Astrocyte of the hippocampus (primary cell): ENCODE measurements around the gene DDX24.

Source experiments
- DNase-seq: peaks from one replicate; pipeline ENCODE4 v3.0.0; 2011; ENCODE audit warnings: low read depth, low spot score

Gene DDX24

DNA sequence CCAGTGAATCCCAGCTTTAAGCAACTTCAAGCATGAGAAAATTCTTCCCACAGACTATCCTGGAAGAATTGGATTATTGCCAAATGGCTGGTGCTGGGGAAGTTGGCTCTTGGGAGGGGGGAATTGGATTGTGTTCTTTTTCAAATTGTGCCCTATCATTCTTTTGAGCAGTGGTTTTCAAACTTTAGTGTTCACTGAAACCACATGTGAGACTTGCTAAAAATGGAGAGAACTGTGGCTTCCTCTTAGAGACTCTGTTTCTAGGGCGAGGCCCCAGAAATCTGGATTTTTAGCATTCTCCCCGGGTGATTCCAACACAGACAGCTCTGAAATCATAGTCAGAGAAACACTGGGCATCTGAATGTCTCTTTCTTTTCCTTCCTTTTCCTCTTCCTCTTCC, 69.2 kb downstream of the DDX24 start:
- peak; percentile 58 for DNase-seq

DNA sequence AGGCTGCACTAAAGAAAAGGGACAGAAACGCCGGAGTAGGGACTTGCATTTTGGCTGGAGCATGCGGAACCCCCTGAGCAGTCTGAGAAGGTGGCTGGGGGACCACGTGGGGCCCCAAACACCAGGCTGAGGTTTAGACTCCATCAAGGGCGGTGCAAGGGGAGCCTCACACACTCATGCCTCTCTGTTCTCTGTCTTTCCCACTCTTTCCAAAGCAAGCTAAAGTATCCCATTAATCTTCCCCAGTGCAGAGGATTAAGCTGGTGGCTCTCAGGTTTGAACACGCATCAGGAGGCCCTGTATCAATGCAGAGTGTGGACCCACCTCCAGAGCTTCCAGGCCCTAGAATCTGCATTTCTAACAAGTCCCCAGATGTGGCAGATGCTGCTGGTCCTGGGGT, 70.4 kb downstream of the DDX24 start:
- no peak for DNase-seq

DNA sequence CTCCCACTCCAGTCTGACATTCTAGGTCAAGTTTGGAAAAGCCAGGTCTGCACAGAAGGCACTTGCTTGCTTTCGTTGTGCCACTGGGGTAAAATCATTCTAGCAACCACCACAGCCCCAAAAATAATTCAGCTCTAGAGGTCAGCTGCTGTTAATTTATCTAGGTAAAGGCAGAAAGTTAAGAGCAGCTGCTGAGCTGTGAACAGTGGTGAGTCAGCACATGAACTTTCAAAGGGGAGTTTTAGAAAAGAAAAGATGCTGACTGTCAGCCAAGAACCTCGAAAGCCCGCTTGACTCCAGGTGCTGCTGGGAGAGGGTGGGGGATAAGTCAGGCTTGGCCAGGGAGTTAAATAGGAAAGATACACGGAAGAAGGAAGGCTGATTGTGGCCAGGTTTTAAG, 71.2 kb downstream of the DDX24 start:
- DNase-seq = peak; percentile 85

DNA sequence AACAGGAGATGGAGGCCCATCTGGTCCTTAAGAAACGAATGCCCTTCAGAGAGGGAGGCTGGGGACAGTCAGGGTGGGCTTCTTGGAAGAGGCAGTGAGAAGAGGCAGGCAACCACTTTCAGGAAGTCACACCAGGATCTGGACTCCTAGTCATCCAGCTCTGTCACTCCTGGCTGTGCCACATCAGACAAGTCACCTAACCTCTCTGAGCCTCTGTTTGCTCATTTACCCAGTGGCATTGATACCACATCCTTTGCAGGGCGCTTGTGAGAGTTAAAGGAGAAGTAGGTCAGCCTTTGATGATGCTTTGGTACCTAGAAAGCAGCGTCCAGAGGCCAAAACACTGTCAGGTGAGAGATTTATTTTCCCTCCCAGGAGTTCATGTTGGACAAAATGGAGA, 72.8 kb downstream of the DDX24 start:
- no peak for DNase-seq

- no peak for DNase-seq
These were observed 75.5 kb downstream of the DDX24 start for GRCh38 chr14:94005324-94006073.

DNA sequence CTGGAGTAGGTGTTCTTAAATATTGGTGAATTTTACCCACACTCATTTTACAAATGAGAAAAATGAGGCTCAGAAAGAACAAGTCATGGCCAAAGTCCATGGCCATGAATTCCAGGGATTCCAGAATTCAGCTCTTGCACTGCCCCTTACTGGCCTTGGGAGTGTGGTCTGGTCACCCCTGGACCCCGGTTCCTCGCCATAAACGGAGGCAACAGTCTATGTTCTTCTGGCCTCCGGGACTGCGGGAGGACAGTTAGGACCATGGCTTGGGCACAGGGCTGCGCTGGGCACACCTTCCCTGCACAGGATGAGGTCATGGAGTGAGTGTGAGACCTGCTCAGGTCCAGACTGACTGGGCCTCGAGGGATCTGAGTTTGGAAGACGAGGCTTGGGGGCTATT, 77.0 kb downstream of the DDX24 start:
- no peak for DNase-seq

DNA sequence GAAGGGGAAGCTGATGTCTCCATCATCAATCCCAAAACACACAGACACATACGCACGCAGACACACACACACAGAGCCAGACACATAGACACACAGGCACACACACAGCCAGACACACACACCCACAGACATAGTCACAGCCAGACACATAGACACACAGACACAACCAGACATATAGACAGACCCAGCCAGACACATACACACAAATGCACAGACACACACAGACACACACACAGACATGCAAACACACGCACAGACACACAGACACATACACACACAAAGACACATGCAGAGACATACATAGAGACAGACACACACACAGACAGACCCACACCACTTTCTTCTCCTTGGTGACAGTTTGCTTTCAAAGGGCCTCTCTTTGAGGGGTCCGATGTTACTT, 77.6 kb downstream of the DDX24 start:
- no peak for DNase-seq

DNA sequence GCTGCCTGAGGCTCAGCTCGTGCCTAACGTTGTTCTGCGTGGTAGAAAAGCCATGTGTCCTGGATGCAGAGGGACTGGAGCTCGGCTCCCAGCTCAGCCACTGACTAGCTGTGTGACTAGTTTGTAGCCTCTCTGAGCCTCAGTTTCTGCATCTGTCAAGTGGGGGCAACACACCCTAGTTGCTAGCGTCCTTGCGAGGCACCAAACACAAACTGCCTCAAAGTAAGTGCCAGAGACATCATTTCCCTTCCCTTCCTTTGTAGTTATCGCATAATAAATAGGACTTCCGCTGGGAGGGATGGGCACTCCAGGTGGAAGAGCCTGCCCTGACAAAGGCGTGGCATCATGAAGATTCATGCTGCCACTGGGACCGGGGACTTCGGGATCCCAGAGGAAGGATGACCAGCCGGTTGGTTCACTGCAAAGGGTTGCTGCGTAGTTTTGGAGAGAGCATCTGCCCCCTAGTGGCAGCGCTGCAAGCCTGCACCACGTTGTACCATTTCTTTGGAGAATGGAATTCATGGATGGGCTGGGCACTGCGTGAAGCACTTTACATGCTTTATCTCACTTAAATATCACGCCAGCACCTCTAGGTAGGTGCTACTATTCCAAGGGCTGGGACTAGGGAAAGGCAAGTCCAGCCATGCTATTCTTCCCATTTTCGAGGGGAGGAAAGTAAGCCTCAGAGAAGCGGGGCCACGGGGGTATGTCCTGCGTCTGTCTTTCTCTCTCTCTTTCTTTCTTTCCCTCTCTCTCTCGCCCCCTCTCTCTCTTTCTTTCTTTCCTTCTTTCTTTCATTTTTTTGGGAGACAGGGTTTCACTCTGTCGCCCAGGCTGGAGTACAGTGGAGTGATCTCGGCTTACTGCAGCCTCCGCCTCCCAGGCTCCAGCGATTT, 79.3 kb downstream of the DDX24 start:
- peak; percentile 87 for DNase-seq

DNA sequence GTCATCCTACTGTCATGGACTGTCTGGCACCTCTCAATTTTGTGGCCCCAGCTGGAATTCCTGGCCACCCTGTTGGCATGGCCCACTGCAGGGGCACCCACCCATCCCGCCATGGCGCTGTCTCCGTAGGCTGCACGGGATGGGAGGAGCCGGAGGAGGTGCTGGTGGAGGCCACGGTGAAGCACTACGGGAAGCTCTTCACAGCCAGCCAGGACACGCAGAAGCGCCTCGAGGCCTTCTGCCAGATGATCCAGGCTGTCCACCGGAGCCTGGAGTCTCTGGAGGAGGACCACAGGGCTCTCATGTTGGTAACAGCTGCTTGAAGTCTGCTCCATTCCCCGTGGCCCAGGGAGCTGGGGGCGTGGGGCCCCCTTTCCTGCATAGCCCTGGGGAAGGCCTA, 80.0 kb downstream of the DDX24 start:
- DNase-seq = no peak

- DNase-seq = no peak
These were observed 80.7 kb downstream of the DDX24 start for GRCh38 chr14:94000267-94000666.

- no peak for DNase-seq
These were observed 81.4 kb downstream of the DDX24 start for GRCh38 chr14:93999573-93999972.

- no peak for DNase-seq
These were observed 82.1 kb downstream of the DDX24 start for GRCh38 chr14:93998871-93999403.
